ENCODE measurements around the gene SNRPD2.

DNA sequence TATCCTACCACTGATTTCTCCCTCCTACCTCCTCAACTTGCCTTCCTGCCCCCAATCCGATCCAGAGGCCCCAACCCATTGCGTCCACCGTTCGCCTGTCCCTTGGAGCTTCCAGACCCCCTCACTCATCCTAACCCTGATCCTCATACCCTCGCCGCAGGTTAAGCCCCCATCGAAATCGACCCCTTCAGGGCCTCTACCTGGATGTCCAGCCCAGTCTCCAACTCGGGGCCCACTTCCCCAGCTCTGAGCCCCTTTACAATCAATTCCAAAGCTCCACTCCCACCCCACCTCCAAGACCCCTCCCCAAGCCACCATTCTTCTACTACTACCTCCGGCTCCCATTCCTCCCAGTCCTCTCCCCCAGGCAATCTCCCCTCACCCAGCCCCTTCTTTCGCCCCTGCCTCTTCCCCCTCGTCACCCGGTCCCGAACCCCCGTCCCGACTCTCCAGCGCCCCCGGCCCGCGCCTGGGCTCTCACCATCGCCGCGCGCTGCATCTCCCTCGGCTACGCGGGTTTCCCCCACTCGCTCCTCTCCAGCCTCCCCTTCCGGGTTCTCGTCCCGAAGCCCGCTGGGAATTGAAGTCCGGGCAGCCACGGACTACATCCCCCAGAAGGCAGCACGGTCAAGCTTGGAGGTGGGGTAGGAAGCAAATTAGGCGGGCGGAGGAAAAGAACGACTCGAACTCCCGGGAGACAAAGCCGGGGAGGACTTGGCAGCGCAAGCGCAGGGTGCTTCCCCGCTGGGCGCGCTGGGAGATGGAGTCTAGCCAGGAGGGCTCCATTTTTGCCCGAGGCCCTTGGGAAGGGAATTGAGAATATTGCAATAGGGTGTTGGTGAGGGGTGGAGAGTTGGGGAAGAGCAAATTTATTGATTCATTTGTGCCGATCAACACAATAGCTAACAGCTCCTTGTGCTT lies 38.9 kb upstream of the SNRPD2 start, which contains the start of gene FBXO46:
- no peak for TF ChIP-seq CTCF (IDR thresholded peaks at IDR 0.05)
- TF ChIP-seq POLR2AphosphoS5 (IDR thresholded peaks at IDR 0.05), result peak; percentile 93 to 95 (median 94)

Measured in breast epithelium (tissue), 3 donors.